UCSD-AML1 (cell line): ENCODE data around the gene DAP.
"Not testable (repeated sequence)": the region's sequence is repeated elsewhere in the genome, so short reads cannot be mapped to it uniquely, and the experiment has no call there.

Experiments
- DNase-seq: peaks from one replicate; lab custom pipeline; 2025; ENCODE audit not compliant: unreplicated experiment; lab: John Stamatoyannopoulos, UW

The DAP gene

DNA sequence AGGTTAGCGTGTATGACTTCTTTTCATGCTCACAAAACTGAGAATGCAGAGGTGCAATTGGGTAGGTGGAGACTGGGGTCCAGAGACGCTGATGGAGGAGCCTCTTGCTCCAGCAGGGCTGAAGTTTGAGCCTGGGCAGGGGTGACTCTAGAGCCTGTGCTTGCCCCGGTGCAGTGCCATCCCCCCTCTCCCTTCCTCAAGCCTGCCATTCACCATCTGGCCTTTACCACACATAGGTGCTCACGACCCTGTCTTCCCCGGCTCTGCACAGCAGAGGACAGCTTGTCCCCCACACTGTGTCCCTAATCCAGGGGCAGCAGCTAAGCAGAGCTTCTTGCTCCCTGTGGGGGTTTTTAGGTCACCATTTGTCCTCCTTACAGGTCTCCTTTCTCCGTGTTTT, 86.5 kb downstream of the DAP start:
- DNase-seq: no peak

DNA sequence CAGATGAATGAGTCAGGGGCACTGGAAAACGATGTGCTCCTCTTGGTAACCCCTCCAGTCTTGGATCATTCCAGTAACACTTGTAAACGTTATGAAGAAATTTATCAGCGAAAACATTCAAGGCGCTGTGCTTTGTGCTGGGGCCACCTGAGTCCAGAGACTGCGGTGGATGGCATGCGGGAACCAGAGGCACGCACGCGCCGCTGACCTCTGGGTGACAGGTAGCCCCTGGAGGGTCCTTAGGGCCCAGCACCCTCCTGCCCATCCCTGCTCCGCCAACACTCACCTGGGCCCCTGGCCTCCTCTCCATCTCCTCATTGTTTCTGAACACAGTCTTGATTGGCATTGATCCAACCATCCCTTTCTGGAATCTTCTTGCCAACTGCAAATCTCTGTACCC, 86.9 kb downstream of the DAP start:
- no peak for DNase-seq

DNA sequence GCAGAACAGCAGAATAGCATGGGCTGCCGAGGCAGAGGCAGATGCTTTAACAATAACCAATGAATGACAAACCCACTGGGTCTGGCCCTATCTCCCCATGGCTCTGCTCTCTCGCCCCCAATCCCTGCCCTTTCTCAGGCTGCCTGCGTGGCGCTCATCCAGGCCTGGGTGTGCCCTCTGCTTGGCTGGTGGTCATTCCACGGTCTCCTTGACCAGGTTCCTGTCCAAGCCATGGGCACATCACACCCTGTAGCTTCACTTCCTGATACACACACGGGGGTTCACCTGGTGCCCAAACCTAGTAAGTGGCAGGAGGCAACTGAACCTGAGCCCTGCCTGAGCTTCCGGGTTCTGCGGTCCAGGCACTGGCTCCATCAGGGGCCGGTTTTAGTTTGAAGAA, 87.6 kb downstream of the DAP start:
- no peak for DNase-seq

DNA sequence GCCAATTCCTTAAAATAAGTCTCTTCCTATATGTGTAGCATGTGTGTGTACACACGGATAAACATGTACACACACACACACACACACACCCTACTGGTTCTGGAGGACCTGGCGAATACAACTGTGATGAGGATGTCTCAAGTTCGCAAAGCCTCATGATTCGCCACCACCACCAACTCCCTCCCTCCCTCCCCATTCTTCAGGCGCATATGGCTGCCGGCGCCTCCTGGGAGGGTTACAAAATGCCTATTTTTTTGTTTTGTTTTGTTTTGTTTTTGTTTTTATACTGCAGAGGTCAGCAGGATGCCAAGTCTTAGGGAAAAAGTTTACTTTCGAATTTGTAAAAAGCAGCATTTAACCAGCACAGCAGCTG, 88.0 kb downstream of the DAP start:
- DNase-seq: no peak

DNA sequence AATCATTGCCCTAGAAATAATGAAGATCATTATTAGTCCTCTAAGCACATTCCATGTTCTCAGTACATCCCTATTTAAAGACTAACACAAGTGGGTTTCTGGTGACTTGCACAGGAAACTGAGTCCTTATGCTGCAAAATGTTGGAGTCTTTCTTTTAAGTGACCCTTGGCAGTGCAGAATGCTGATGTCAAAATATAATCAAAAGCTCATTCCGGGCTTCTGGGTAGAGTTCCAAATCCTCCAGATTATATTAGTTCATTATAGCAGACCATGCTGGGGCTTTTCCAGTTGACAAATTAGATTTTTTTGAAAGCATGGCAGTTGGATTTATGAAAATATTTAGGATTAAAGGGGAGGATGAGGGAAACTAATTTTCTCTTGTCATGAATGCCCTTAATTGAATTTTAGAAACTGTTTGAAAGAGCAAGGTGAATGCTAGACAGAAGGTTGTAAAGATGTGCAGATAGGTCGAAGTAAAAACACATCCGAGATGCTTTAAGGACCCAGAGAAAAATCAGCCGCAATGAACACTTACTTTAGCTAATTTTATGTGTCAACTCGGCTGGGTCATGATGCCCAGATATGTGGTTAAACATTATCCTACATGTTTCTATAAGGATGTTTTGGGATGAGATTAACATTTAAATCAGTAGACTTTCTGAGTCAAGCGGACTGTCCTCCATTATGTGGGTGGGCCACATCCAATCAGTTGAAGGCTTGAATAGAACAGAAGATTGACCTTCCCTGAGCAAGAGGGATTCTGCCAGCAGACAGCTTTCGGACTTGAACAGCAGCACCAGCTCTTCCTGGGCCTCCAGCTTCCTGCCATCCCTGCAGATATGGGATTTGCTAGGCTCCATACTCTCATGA, 88.7 kb downstream of the DAP start:
- DNase-seq: no peak

DNA sequence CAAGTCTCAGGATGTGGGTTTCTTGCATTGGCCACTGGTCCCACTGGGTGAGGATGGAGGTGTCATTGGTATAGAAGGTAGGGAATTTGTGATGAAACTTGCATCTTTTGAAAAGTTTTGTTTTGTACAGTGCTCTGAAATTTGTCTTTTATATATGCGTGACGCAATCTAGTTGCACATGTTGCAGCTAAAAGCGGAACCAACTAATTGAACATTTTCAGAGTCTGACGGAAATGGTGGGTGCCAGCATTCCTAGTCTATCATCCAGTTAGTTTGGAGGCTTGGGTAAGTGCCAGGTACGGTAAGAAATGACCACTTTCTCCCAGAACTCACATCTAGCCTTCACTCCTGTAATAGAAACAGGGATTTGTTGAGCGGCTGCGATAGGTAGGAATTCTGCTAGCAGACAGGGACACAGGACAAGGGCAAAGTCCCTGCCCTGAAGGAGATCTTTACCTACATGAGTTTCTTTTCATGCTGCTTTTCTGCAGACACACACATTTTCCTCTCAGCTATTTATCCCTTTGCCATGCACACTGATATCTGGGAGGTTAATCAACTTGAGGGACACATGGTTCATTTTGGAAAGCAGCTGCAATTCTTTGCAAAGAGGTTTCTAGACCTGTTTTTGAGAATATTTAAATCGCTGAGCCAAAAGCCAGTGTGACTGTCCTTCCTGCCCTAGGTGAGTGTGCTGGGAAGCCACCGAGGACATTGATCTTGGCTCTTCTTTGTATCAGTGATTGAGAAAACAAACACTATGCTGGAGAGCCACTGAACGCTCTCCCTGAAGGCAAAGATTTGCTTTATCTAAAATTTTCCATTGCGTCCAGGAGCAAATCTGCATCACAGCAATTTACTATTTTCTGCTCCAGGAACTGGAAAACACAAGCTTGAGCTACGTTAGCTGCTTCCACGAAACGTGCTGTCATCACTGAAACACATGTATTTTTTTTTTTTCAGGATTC, 89.7 kb downstream of the DAP start:
- DNase-seq: no peak

DNA sequence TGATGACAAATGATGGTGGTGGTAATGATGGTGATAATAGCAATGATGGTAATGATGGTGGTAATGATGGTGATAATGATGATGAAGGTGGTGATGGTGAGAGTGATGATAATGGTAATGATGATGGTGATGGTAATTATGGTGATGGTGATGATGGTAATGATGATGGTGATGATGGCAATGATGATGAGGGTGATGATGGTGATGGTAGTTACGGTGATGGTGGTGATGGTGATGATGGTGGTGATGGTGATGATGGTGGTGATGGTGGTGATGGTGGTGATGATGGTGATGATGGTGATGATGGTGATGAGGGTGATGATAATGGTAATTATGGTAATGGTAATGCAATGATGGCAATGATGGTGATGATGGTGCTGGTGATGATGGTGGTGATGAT, 91.1 kb downstream of the DAP start:
- no peak for DNase-seq

DNA sequence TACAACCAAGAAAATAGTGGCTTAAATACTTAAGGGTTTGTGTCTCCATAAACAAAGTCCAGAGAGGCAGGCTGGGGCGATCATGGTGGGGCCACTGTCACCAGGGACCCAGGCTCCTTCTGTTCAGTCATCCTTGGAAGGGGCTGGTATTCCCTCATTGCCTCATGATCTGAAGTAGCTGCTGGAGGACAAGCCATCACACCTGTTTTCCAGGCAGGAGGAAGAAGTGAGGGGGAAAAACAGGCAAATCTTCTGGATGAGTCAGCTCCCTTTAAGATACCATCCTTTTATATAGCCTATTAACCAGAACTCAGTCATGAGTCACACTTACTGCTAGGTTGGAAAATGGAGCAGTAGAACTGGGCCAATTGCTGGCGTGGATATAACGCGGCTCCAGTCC, 92.3 kb downstream of the DAP start:
- DNase-seq: no peak

DNA sequence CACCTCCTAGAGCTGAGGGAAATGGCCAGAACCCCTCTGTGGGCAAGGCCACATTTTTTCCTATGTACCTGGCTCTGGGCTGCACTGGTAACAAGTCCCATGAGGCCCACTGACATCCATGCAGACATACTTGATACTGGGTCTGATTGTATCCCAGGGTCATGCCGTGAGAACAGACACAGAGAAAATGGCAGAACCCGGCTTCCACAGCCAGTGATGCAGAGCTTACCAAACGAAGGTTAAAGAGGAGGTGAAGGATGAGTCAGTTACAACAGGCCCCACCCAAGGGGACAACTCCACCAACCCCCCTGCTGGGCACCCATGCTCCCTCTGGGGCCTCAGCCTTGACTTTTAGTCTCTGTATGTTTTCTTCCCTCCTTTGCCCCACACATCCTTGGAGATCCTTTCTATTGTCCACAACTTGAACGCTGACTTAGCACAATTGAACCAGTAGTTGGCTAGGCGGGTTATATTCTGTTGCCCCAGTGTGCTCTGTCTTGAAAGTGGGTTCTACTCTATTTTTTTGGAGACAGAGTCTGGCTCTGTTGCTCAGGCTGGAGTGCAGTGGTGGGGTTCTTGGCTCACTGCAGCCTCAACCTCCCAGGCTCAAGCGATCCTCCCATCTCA, 93.5 kb downstream of the DAP start:
- DNase-seq: no peak

DNA sequence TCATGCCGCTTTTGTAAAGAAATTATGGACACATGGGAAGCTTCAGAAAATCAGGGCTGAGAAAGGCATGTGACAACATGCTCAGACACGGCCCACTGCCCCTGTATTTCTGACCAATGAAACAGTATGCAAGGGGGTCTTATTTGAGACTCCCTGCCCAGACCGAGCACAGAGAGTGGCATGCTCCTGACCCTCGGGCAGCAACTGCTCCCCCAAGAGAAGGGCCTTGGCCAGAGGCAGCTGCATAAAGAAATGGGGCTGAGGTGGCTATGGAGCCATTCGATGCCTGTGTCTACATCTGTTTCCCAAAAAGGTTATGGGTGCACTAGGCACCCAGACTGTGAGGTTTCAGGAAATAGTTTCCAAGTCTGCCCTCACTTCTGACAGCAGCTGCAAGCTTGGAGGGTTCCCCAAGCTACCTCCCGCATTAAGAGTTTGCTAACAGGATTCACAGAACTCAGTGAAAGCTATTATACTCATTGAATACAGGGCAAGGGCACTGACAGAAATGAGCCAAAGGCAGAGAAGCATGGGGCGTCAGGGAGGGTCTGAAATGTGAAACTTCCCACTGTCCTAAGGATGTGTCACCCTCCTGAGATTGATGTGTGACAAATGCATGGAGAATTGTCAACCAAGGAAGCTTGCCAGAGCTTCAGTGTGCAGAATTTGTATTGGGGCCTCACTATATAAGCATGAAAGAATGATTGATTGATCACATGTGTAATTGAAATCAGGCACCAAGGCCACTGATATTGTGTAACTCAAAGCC, 94.3 kb downstream of the DAP start:
- no peak for DNase-seq

DNA sequence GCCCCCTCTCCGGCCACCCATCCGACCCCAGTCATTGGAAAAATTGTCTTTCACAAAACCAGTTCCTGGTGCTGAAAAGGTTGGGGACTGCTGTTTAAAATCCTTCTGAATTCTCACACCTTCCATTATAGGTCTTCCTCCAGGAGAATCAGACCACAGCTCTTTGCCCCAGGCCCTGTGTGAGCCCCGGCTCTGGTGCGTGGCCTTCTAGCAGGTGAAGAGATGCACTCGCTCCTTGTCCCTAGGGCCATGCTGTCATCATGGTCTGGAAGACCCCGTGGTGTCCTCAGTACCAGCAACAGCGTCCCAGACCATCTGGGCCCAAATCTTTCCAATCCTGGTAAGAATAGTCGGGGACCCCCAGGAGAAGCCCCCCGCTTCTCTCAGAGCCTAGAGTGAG, 95.2 kb downstream of the DAP start:
- DNase-seq: no peak

DNA sequence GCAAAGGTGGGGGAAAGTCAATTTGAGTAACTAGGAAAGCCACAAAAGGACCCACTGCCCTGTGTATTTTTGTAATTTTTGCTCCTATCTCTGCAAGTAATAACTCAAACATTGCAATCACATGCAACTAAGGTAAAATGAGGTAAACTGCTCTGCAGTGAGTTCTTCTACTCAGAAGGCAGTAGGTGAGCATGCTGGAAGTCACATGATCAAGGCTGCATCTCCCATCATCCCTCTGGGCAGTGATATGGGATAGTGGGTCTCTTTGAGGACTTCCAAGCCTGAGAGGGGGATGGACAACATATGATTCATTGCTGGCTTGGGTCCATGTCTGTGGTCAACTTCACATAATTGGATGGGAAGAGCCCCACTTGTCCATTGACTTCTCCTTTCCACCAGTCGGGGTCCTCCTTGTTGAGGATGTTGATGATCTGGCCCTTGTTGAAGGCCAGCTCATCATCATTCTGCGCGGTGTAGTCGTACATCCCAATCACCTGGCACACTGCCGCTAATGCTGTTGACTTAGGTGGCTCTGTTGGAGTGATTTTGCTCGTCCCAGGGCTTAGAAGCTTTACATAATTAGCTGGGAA, 96.8 kb downstream of the DAP start:
- DNase-seq: not testable (repeated sequence)

DNA sequence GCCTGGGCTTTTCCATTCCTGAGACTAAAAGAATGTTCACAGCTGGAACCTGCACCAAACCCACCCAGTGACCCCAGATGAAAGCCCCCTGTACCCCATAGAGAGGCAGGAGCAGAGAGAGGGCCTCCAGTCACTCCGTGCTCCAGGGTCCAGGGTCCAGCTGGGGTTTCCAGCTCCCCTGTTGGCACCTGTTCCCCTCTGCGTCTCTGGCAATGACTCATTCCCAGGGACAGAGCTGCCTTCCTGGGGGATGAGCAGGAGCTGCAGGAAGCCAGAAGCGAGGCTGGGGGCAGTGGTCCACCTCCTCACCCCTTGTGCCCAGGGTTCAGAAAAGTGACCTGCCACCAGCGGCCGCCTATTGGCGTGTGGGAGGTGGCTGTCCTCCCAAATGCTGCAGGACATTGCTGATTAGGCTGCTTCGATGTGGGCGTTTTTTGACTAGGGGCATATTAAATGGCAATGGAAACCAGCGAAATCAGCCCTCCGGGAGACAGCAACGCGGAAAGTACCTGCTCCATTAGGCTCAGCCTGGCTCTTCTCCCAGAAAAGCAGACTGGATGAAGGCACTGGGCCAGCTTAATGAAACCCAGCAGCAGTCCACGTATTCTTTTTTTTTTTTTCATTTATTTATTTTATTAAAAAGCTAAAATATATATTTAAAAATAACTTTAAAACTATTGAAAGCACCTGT, 97.4 kb downstream of the DAP start:
- DNase-seq: no peak

DNA sequence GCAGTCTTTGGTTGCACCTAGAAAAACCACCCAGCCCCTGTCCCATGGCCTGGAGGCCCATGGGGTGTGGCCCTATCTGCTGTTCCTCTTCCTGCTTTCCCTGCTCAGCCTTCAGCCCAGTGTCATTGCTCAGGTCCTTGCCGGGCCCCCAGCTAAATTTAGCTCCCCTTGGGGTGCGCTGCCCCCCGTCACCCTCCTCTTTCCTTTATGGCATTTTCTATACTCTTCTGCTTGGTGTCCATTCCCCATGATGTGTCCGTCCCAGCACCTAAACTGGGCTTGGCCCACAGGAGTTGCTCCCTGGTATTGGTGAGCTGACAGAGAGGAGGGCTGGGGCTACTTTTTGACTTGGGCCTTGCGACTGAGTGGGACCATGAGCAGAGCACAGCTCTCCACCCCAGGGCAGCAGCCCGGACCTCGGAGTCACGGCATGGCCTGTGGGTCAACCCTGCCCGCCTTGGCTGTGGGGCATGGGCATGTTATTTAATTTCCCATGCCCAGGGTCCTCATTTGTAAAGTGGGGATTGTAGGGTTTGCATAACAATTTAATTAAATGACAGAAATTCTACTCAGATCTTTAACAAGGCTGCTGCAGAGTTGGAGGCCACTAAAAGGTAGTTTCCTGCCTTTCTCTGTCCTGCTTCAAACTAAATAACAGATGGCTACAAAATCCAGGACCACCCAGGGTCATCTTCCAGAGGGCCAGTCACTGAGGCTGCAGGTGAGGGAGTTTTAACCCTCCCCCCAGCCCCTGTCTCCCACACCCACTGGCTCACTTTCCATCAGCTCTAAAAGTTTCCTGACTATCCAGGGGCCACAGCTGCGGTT, 98.2 kb downstream of the DAP start:
- no peak for DNase-seq

DNA sequence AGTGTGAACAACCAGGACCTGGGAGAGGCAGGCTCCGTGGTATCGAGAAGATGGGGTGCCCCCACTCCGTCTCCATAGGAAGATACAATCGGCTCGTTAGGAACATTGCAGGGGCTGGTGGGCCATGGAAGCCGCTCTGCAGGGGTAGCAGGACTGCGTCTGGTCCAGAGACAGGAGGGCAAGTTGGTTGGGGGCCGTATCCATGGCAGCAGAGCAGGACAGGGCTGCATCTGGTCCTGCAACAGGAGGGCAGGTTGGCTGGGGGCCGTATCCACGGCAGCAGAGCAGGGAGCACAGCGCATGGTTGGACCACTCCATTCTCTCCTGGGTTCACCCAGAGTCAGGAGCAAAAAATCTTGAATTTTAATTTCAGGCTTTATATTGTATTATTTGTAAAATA, 99.0 kb downstream of the DAP start:
- DNase-seq: no peak

DNA sequence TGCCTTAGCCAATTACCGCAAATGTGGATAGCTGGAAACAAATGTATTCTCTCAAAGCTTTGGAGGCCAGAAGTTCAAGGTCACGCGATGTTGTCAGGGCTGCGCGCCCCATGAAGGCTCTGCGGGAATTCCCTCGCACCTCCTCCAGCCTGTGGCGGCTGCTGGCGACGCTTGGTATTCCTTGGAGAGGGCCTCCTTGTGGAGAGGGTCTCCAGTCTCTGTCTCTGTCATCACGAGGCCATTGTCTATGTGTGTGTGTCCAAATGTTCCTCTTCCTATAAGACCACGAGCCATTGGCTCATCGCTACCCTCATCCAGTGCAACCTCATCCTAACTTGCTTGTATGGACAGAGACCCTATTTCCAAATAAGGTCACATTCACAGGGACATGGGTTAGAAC, 99.6 kb downstream of the DAP start:
- DNase-seq: no peak

DNA sequence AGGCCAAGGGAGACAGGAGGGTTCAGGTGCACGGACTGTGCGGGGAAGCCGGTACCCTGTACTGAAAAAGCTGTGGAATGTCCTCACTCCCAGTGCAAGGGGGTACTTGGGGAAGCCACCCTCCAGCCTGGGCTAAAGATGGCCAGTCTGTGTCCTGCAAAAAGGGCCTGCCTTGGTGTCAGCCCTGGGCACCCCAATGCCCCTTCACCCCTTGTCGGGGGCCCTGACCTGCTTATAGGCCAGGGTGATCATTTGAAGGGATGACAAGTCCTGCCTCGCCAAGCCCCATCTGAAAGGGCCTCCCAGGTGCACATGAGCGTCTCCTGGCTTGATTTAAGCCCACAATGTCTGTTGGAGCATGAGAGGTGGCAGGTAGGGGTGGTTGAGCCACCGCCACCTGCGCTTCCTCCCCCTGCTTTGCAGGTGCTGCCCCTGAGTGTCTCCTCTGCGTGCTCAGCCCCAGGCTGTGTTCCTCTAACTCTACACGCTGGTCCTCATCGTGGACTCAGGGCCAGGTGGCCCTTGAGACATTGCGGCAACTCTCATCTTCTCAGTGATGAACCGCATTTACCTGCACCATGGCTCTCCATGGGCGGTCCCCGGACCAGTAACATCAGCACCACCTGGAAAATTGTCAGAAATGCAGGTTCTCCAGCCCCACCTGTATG, 100.2 kb downstream of the DAP start:
- DNase-seq: no peak

DNA sequence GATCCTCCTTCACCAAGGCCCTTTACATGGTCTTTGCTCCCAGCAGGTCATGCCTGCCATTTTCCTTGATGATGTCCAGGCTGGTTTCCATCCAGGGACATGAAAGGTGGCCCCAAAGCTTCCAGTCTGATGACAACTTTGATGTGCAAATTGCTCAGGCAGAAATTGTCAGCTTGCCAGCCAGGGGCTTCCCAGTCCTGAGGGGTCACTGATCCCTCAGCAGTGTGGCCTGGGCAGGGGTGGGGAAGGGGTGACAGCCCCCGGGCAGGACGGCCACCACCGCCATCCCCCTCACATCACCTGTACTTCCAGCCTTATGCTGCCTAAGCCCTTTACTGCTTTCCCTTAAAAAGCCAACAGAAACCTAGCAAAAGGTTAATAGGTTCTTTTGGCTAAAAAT, 100.9 kb downstream of the DAP start:
- DNase-seq: no peak

DNA sequence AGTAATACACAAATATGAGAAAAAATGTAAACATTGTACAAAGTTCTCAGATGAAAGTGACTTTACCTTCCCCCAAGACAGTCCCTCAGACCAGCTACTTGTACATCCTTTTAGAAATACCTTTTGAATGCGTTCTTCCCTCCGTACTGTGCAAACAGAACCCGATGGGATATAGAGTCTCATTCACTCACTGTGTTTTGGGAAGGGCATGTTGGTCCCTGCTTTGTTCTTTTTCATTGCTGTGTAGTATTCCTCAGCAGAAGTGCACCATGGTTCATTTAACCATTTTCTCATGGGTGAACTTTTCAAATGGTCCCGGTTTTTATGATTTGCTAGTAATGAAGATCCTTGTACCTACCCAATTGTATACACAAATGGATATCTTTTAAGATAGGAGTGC, 102.8 kb downstream of the DAP start:
- DNase-seq: no peak
